Tibial nerve (tissue), 4 donors: ENCODE data around the gene CA9. TPM values are rescaled to one million over a fixed set of nuclear protein-coding genes. Genes with fewer than 3 reads are reported as not detected.
A peak's percentile ranks its signal among the peaks of the same experiment; 100 is the strongest.

Experiments
- DNase-seq, 2 donors: peaks; one replicate each; pipeline ENCODE4 v3.0.0-alpha.2; 2019; ENCODE audit warnings: low spot score in 2 of 2
- H3K27ac ChIP-seq, 4 donors: fragments of 200-600 bp; sonication (generic) in 3 of 4; one replicate each; pipeline ENCODE4 v1.5.1; 2017 to 2019; ENCODE audit warnings: mild to moderate bottlenecking in 1 of 4
- H3K27me3 ChIP-seq, 2 donors: fragments of 200-600 bp; sonication (generic) in 1 of 2; one replicate each; pipeline versions ENCODE4 v1.5.1 to v1.6.0; 2017 to 2019
- H3K36me3 ChIP-seq, 3 donors: fragments of 200-600 bp; sonication (generic); one replicate each; pipeline ENCODE4 v1.5.1; 2018 to 2019
- H3K4me1 ChIP-seq, 4 donors: fragments of 200-600 bp; sonication (generic) in 3 of 4; one replicate each; pipeline ENCODE4 v1.5.1; 2017 to 2019
- H3K4me3 ChIP-seq, 4 donors: fragments of 200-600 bp; sonication (generic) in 3 of 4; one replicate each; pipeline ENCODE4 v1.5.1; 2017 to 2019; ENCODE audit warnings: mild to moderate bottlenecking in 1 of 4, moderate library complexity in 1 of 4
- H3K9me3 ChIP-seq, 4 donors: fragments of 200-600 bp; sonication (generic) in 3 of 4; one replicate each; pipeline ENCODE4 v1.5.1; 2017 to 2019
- EP300 ChIP-seq, 2 donors: sonication (generic); formaldehyde crosslinking; IDR thresholded peaks; one replicate each; pipeline ENCODE4 v1.6.1; 2017; ENCODE audit warnings: antibody characterized with exemption in 2 of 2, mild to moderate bottlenecking in 1 of 2
- POLR2A ChIP-seq, 2 donors: fragments of 450-650 bp; IDR thresholded peaks; one replicate each; pipeline ENCODE4 v1.6.1; 2017; ENCODE audit warnings: antibody characterized with exemption in 2 of 2, mild to moderate bottlenecking in 2 of 2, moderate library complexity in 2 of 2
- WGBS, 2 donors: methylation state at CpG; one replicate each; pipeline ENCODE4 v1.1.5; 2018; 5-methylcytosine and 5-hydroxymethylcytosine counted together
- total RNA-seq, 4 donors: library from RNA; depleted of rRNA; stranded (reverse); fragments of >200 nt; gene quantifications; one replicate each; pipeline ENCODE4 v1.1.0, GENCODE V29; 2016
- TF ChIP-seq, protein P1 (sequence below), 5 experiments: fragments of 200-600 bp in 3 of 5; fragments of 450-650 bp in 2 of 5; sonication (generic) in 3 of 5; IDR thresholded peaks; one replicate each; pipeline ENCODE4 v1.5.1; 2016 to 2019; ENCODE audit warnings: antibody characterized with exemption in 5 of 5, mild to moderate bottlenecking in 3 of 5, moderate library complexity in 2 of 5

Gene CA9
- total RNA-seq, 4 donors from 2014 or later: 0.84 TPM; not detected in 3

DNA sequence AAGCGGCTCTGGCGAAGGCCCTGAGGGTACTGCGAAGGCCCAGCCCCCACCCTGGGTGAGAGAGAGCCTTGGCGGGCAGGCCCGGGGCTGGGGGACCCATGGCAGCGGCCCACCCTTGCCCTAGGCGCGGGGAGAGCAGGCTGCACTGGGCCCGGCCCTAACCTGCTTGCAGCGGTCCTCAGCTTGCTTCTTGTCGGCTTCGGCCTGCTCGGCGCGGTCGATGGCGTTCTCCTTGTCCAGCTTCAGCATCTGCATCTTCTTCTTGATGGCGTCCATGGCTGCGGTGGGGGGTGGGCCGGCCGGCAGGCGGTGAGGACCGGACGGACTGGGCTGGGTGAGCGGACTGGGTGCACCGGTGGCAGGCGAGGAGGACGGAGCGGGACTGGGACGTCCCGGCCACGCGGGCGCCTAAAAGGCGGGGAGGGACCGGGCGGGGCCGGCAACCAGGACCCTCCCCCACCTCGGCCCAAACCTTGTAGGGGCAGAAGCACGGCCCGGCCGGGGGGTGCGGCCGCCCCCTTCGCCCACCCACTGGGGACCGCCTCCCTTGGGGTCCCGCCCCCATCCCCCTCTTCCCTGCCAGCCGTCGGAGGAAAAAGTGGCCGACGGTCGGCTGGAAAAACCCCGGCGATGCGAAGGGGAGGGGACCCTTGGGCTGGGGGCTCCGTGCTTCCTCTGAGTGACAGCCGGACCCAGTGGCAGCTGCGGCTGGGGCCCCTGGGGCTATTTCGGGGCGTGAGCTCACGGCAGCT is 16.0 kb downstream of the CA9 start, which contains the start of gene TPM2:
TPM2 (minus strand) TSS at position 384 of the 752 bp plus-strand sequence; CDS start at position 276, 108 bp downstream.
- no peaks in the 10 kb centered on the region for H3K9me3 ChIP-seq
- WGBS, 2 donors: 13 to 19% methylated on average over 25 to 29 of the region's 61 CpGs
- H3K36me3 ChIP-seq: peaks cover 0 to 15% (median 0%) of the 10 kb centered on the region in 3 donors
- peaks cover 0 to 72% (median 9%) of the 10 kb centered on the region in 4 donors for H3K4me1 ChIP-seq
- no peaks in the 10 kb centered on the region for H3K27me3 ChIP-seq
- peak in 1 of 2 donors; percentile 35 for DNase-seq
- peak within 1 kb of the TSS; percentile 93 to 97 (median 95) for H3K27ac ChIP-seq
- peak within 1 kb of the TSS; percentile 63 to 92 (median 75) for H3K4me3 ChIP-seq
- TF ChIP-seq, protein P1, sequence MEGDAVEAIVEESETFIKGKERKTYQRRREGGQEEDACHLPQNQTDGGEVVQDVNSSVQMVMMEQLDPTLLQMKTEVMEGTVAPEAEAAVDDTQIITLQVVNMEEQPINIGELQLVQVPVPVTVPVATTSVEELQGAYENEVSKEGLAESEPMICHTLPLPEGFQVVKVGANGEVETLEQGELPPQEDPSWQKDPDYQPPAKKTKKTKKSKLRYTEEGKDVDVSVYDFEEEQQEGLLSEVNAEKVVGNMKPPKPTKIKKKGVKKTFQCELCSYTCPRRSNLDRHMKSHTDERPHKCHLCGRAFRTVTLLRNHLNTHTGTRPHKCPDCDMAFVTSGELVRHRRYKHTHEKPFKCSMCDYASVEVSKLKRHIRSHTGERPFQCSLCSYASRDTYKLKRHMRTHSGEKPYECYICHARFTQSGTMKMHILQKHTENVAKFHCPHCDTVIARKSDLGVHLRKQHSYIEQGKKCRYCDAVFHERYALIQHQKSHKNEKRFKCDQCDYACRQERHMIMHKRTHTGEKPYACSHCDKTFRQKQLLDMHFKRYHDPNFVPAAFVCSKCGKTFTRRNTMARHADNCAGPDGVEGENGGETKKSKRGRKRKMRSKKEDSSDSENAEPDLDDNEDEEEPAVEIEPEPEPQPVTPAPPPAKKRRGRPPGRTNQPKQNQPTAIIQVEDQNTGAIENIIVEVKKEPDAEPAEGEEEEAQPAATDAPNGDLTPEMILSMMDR (IDR thresholded peaks at IDR 0.05): peak in 1 of 5 experiments; percentile 24
- TF ChIP-seq POLR2A (IDR thresholded peaks at IDR 0.05) (no peak), EP300 (IDR thresholded peaks at IDR 0.05) (peak in 1 of 2 donors; percentile 75)

DNA sequence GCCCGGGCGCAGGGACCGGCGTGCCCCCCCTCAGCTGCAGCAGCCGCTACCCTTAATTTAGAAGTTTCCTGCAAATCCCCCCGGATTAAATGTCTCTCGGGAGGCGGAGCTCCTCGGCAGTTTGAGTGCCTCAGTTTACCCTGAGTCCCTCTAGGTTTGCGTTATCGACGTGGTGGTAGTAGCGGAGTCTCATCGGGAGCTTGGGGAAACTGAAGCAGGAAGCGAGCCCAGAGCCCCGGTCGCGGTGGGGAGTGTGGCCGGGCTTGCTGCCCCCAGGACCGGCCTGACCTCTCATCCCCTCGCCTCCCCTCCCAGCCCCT is 16.5 kb downstream of the CA9 start:
- WGBS, 2 donors: 0% methylated on average over 12 to 14 of the region's 21 CpGs
- H3K4me3 ChIP-seq: peak overlapping the region; percentile 63 to 92 (median 75)
- DNase-seq: no peak
- peaks cover 0 to 10% (median 0%) of the 10 kb centered on the region in 3 donors for H3K36me3 ChIP-seq
- no peak for TF ChIP-seq POLR2A (IDR thresholded peaks at IDR 0.05)
- TF ChIP-seq, protein P1 (IDR thresholded peaks at IDR 0.05): no peak
- no peak for TF ChIP-seq EP300 (IDR thresholded peaks at IDR 0.05)
- H3K27ac ChIP-seq: peak overlapping the region; percentile 93 to 97 (median 95)
- peaks cover 0 to 72% (median 9%) of the 10 kb centered on the region in 4 donors for H3K4me1 ChIP-seq
- no peaks in the 10 kb centered on the region for H3K9me3 ChIP-seq
- H3K27me3 ChIP-seq: no peaks in the 10 kb centered on the region

DNA sequence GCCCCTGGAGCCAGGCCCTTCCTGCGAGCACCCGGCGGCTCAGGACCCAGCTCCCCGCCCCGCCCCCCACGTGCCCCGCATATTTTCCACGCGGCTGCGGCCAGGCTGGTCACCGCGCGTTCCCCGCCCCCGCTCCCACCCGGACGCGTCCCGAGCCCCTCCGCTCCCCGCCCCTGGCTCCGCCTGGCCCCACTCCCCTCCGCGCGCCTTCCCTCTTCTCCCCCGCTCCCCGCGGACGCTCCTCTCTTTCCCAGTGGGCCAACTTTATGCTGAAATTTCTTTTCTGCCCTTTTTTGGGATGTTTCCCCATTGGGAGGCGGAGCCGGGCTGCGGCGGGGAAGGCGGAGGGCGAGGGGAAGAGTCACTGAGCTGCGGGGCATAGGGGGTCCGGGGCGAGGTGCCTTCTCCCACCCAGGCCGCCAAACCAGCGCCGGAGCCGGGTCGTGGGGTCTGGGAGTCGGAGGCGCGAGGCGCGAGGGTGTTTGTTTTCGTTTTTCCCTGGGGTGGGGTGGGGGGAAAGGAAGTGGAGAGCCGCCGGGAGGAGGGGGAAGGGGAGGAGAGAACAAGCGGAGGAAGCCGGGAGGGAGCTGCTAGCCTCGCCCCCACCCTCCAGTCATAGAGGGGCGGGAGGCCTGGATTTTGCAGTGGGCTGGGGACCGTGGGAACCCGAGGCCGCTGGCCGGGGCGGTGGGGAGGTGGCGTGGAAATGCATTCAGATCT is 17.0 kb downstream of the CA9 start:
- TF ChIP-seq POLR2A (IDR thresholded peaks at IDR 0.05) (peak in 1 of 2 donors; percentile 24), EP300 (IDR thresholded peaks at IDR 0.05) (peak in 1 of 2 donors; percentile 75)
- TF ChIP-seq, protein P1 (IDR thresholded peaks at IDR 0.05): no peak
- Histone ChIP-seq H3K27ac (peak overlapping the region; percentile 93 to 97 (median 95)), H3K4me3 (peak overlapping the region; percentile 63 to 92 (median 75)), H3K27me3 (no peaks in the 10 kb centered on the region), H3K4me1 (peaks cover 0 to 68% (median 8%) of the 10 kb centered on the region in 4 donors), H3K36me3 (peaks cover 0 to 7% (median 0%) of the 10 kb centered on the region in 3 donors), H3K9me3 (no peaks in the 10 kb centered on the region)
- peak; percentile 60 to 66 for DNase-seq
- WGBS, 2 donors: 1 to 2% methylated on average over 42 to 46 of the region's 61 CpGs

DNA sequence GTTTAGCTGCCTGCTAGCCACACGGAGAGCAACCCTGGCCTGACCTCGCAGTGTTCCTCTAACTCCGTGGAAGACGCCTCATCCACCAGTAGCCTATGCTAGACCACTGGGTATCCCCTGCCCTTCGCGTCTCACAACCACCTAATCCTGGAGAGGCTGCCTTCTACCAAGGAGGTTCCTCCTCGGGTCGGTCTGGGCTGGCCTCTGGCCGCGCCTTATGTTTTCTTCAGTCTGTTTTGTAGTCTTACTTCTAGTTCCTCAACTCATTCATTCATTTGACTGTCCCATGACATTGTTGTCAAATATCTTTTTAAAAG is 17.6 kb downstream of the CA9 start:
- Histone ChIP-seq H3K9me3 (no peaks in the 10 kb centered on the region), H3K36me3 (peaks cover 0 to 8% (median 0%) of the 10 kb centered on the region in 3 donors), H3K27ac (peak overlapping the region; percentile 93 to 97 (median 95)), H3K4me1 (peaks cover 0 to 66% (median 6%) of the 10 kb centered on the region in 4 donors), H3K4me3 (peak overlapping the region; percentile 63 to 92 (median 75)), H3K27me3 (no peaks in the 10 kb centered on the region)
- WGBS, 2 donors: 10 to 12% methylated on average over 10 of the region's 10 CpGs
- TF ChIP-seq POLR2A (IDR thresholded peaks at IDR 0.05): no peak
- TF ChIP-seq, protein P1 (IDR thresholded peaks at IDR 0.05): no peak
- TF ChIP-seq EP300 (IDR thresholded peaks at IDR 0.05): no peak
- DNase-seq: no peak
